ENCODE results near the gene CNTD1. TPM values are rescaled to one million over a fixed set of nuclear protein-coding genes. Genes with fewer than 3 reads are reported as not detected.

CNTD1 gene
- total RNA-seq, 4 donors from 2014 or later: 0.22 TPM; not detected in 3

DNA sequence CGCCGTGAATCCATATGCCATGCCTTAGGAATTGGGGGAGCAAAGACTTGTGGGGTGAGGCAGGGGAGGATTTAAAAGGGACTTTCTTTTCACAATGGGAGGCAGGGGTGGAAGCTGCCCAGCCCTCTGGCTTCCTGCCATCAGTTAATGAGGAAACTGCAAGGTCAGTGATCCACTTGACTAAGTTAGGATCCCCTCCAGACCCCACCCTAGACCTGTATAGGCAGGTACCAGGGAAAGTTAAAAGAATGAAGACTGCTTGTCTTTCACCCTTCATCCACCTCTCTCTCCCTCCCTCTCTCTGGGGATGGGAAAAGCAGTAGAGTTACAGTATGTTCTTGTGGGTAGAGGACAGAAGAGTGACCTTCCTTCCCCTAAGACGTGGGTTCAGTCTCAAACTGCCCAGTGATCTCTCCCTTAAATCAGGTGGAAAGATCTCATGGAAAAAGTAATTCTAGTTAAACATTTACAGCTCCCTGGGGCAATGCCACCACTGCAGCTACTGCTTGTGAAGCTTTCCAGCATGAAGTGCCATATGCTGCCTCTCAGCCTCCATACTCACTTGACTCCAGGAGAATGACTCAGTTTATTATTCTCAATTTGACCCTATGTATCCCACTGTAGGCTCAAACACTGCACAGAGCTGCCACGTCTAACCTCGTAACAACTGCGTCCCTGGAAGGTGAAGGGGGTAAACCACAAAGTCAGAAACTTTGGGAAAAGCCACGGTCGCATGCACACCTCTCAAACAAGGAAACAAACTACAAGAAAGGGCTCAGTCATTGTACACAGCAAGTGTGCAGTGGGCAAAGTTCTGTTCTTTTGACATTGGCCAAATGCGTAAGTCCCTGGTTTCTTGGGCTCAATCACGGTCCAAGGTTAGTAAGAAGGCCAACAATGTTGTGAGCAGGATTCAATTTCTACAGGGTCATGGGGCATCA, 1.3 kb upstream of the CNTD1 start:
- Histone ChIP-seq H3K4me3 (peak overlapping the region; percentile 57 to 90 (median 78)), H3K9me3 (no peaks in the 10 kb centered on the region), H3K27ac (peak overlapping the region in 2 of 4 donors; percentile 83 to 84), H3K27me3 (no peaks in the 10 kb centered on the region), H3K4me1 (peaks cover 0 to 29% (median 11%) of the 10 kb centered on the region in 4 donors), H3K36me3 (peaks cover 0 to 27% (median 0%) of the 10 kb centered on the region in 3 donors)
- no peak for TF ChIP-seq POLR2A (IDR thresholded peaks at IDR 0.05)
- TF ChIP-seq, protein P1, sequence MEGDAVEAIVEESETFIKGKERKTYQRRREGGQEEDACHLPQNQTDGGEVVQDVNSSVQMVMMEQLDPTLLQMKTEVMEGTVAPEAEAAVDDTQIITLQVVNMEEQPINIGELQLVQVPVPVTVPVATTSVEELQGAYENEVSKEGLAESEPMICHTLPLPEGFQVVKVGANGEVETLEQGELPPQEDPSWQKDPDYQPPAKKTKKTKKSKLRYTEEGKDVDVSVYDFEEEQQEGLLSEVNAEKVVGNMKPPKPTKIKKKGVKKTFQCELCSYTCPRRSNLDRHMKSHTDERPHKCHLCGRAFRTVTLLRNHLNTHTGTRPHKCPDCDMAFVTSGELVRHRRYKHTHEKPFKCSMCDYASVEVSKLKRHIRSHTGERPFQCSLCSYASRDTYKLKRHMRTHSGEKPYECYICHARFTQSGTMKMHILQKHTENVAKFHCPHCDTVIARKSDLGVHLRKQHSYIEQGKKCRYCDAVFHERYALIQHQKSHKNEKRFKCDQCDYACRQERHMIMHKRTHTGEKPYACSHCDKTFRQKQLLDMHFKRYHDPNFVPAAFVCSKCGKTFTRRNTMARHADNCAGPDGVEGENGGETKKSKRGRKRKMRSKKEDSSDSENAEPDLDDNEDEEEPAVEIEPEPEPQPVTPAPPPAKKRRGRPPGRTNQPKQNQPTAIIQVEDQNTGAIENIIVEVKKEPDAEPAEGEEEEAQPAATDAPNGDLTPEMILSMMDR (IDR thresholded peaks at IDR 0.05): no peak
- no peak for TF ChIP-seq EP300 (IDR thresholded peaks at IDR 0.05)
- WGBS, 2 donors: 72 to 75% methylated on average over 10 of the region's 10 CpGs
- DNase-seq (ENCODE audit: low spot score in 2 of 2): no peak

DNA sequence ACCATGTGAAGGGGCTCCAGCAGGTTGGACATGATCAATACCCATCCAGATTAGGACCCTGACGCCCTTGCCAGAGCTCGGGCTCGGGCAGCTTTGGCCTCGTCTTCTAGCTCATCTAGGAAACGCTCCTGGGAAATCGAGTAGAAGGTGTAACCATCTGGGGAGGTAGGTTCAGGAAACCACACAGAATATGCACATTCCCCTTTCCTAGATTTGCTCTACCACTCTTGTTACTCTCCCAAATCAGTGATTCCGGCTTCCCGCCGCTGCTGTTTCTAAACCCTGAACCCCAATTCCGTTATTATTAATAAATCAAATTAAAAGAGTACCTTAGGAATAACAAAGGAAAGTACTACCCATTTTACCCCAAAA, 664 bp upstream of the CNTD1 start:
- WGBS, 2 donors: 23 to 25% methylated on average over 10 of the region's 10 CpGs
- Histone ChIP-seq H3K36me3 (peaks cover 0 to 27% (median 0%) of the 10 kb centered on the region in 3 donors), H3K27ac (peak overlapping the region; percentile 49 to 84 (median 76)), H3K4me1 (peaks cover 0 to 29% (median 11%) of the 10 kb centered on the region in 4 donors), H3K4me3 (peak overlapping the region; percentile 57 to 90 (median 78)), H3K9me3 (no peaks in the 10 kb centered on the region), H3K27me3 (no peaks in the 10 kb centered on the region)
- DNase-seq (ENCODE audit: low spot score in 2 of 2): no peak
- no peak for TF ChIP-seq EP300 (IDR thresholded peaks at IDR 0.05)
- TF ChIP-seq POLR2A (IDR thresholded peaks at IDR 0.05): no peak
- TF ChIP-seq, protein P1 (IDR thresholded peaks at IDR 0.05): no peak

DNA sequence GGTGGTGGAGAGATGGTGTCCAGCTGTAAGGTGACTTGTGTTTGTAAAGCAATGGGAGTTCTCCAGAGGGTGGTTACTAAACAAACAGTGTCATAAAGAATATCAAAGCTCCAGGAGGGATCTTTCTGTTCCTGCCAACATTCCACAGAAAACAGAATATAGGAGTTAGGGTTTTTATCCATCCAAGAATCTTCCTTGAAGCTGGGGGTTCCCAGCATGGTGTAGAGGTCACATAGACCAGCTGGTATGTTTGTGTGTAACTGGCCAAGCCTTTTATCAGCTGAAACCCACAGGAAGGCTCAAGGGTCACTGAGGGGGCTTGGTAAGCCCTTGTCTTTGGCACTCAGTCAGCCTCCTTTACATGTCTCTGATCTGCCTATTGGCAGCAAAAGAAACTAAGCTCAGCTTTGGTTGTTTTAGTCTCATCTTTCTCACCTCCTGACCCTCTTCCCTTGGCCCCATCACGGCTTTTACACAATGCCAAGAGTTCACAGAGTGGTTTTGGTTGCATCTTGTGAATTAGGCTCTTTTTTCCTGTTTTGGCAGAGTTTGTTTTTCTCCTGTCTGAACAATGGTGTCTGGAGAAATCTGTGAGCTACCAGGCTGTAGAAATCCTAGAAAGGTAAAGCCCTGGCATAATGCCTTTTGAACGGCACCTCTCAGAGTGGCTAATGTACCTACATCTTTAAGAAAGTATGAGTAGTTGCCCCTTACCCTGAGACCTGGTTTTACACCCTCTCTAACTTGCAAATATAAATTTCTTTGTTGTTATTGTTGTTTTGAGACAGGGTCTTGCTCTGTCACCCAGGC, 4.6 kb downstream of the CNTD1 start:
- no peaks in the 10 kb centered on the region for H3K36me3 ChIP-seq
- H3K27me3 ChIP-seq: no peaks in the 10 kb centered on the region
- TF ChIP-seq, protein P1 (IDR thresholded peaks at IDR 0.05): no peak
- no peak for TF ChIP-seq POLR2A (IDR thresholded peaks at IDR 0.05)
- TF ChIP-seq EP300 (IDR thresholded peaks at IDR 0.05): no peak
- no peak overlapping the region for H3K4me3 ChIP-seq
- H3K4me1 ChIP-seq: peaks cover 0 to 6% (median 3%) of the 10 kb centered on the region in 4 donors
- 36 to 40% methylated on average over 2 of the region's 2 CpGs for WGBS, 2 donors
- no peak overlapping the region for H3K27ac ChIP-seq
- DNase-seq (ENCODE audit: low spot score in 2 of 2): no peak
- H3K9me3 ChIP-seq: no peaks in the 10 kb centered on the region

DNA sequence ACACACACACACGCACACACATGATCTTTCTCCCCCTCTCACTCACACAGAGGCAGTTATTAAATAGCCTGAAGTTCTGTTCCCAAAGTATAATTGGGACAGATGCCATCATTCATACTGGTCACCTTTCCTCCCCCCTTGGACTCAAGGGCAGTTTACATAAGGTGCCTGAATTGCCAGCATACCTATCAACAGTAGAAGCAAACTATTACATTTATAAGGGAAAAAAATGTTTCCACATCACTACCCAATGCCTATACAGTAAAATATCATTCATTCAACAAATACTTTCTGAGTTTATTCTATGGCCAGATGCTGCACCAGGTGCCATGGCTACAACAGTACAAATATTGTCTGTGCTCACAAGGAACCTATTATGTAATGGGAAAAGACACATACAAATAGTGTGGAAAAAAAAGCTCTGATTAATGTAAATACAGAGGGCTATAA, 6.3 kb downstream of the CNTD1 start:
- WGBS, 2 donors: 72 to 92% methylated on average over 1 of the region's 1 CpG
- DNase-seq (ENCODE audit: low spot score in 2 of 2): no peak
- no peak overlapping the region for H3K27ac ChIP-seq
- H3K27me3 ChIP-seq: no peaks in the 10 kb centered on the region
- H3K4me1 ChIP-seq: peaks cover 0 to 7% (median 0%) of the 10 kb centered on the region in 4 donors
- peaks cover 0 to 12% (median 0%) of the 10 kb centered on the region in 3 donors for H3K36me3 ChIP-seq
- TF ChIP-seq, protein P1 (IDR thresholded peaks at IDR 0.05): no peak
- TF ChIP-seq EP300 (IDR thresholded peaks at IDR 0.05) (no peak), POLR2A (IDR thresholded peaks at IDR 0.05) (no peak)
- no peak overlapping the region for H3K4me3 ChIP-seq
- H3K9me3 ChIP-seq: no peaks in the 10 kb centered on the region

Measured in tibial nerve (tissue), 4 donors.